HL-60 (cell line): ENCODE measurements around the gene SCN10A.
A peak's percentile ranks its signal among the peaks of the same experiment; 100 is the strongest.

Experiments
- DNase-seq, 2 experiments: peaks; one replicate each; pipeline ENCODE4 v3.0.0-alpha.2; 2010 to 2020; ENCODE audit warnings: low read depth in 1 of 2, low spot score in 1 of 2
- H3K27ac ChIP-seq: fragments of 250-450 bp; sonication (Bioruptor Pico); replicated peaks from 2 replicates; pipeline ENCODE4 v1.5.1; 2020; ENCODE audit warnings: mild to moderate bottlenecking, moderate library complexity
- H3K27me3 ChIP-seq: fragments of 250-450 bp; sonication (Bioruptor Pico); 2 replicates; pipeline ENCODE4 v1.5.1; 2021; ENCODE audit warnings: mild to moderate bottlenecking, moderate library complexity; ENCODE audit not compliant: insufficient read depth, poor library complexity, severe bottlenecking
- H3K4me3 ChIP-seq: replicated peaks from 2 replicates; pipeline ENCODE4 v1.5.1; 2011; ENCODE audit warnings: mild to moderate bottlenecking, control low read depth, low read length; ENCODE audit not compliant: insufficient read depth
- GABPA ChIP-seq: IDR thresholded peaks from 2 replicates; pipeline ENCODE4 v1.6.1; 2012; ENCODE audit warnings: low read depth
- POLR2AphosphoS5 ChIP-seq: IDR thresholded peaks from 2 replicates; pipeline ENCODE4 v1.6.1; 2012; ENCODE audit warnings: low read depth
- SPI1 ChIP-seq: IDR thresholded peaks from 2 replicates; pipeline ENCODE4 v1.6.1; 2012; ENCODE audit warnings: low read depth, mild to moderate bottlenecking, borderline replicate concordance
- TF ChIP-seq, protein P1 (sequence below): IDR thresholded peaks from one replicate; pipeline ENCODE4 v1.5.1; 2011; ENCODE audit warnings: low read length, control low read depth, inconsistent platforms; ENCODE audit not compliant: insufficient read depth
- TF ChIP-seq, protein P2 (sequence below): IDR thresholded peaks from 2 replicates; pipeline ENCODE4 v1.6.1; 2012; ENCODE audit warnings: low read depth; ENCODE audit not compliant: insufficient replicate concordance

Gene SCN10A

DNA sequence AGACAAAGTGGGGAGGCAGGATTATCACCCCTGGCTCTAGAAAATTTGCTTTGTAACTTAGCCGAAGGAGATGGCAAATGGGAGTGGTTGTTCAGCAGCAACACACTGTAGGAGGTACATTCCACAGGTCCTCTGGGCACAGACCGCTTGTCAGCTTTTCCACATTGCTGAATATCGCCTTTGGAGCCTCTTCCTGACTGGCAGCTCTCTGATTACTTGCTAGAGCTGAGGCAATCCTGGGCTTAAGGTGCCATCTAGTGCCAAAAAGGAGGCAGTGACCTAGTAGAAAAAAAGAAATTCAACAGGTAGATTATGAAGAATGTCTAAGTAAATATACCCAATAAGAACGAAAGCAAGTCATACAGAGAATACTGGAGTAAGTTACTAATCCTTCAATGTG is 153.5 kb downstream of the SCN10A start:
- TF ChIP-seq, protein P1, sequence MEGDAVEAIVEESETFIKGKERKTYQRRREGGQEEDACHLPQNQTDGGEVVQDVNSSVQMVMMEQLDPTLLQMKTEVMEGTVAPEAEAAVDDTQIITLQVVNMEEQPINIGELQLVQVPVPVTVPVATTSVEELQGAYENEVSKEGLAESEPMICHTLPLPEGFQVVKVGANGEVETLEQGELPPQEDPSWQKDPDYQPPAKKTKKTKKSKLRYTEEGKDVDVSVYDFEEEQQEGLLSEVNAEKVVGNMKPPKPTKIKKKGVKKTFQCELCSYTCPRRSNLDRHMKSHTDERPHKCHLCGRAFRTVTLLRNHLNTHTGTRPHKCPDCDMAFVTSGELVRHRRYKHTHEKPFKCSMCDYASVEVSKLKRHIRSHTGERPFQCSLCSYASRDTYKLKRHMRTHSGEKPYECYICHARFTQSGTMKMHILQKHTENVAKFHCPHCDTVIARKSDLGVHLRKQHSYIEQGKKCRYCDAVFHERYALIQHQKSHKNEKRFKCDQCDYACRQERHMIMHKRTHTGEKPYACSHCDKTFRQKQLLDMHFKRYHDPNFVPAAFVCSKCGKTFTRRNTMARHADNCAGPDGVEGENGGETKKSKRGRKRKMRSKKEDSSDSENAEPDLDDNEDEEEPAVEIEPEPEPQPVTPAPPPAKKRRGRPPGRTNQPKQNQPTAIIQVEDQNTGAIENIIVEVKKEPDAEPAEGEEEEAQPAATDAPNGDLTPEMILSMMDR: peak; percentile 15
- TF ChIP-seq, protein P2, sequence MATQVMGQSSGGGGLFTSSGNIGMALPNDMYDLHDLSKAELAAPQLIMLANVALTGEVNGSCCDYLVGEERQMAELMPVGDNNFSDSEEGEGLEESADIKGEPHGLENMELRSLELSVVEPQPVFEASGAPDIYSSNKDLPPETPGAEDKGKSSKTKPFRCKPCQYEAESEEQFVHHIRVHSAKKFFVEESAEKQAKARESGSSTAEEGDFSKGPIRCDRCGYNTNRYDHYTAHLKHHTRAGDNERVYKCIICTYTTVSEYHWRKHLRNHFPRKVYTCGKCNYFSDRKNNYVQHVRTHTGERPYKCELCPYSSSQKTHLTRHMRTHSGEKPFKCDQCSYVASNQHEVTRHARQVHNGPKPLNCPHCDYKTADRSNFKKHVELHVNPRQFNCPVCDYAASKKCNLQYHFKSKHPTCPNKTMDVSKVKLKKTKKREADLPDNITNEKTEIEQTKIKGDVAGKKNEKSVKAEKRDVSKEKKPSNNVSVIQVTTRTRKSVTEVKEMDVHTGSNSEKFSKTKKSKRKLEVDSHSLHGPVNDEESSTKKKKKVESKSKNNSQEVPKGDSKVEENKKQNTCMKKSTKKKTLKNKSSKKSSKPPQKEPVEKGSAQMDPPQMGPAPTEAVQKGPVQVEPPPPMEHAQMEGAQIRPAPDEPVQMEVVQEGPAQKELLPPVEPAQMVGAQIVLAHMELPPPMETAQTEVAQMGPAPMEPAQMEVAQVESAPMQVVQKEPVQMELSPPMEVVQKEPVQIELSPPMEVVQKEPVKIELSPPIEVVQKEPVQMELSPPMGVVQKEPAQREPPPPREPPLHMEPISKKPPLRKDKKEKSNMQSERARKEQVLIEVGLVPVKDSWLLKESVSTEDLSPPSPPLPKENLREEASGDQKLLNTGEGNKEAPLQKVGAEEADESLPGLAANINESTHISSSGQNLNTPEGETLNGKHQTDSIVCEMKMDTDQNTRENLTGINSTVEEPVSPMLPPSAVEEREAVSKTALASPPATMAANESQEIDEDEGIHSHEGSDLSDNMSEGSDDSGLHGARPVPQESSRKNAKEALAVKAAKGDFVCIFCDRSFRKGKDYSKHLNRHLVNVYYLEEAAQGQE: no peak
- no peak overlapping the region for H3K4me3 ChIP-seq
- DNase-seq: peak in 1 of 2 experiments; percentile 26

DNA sequence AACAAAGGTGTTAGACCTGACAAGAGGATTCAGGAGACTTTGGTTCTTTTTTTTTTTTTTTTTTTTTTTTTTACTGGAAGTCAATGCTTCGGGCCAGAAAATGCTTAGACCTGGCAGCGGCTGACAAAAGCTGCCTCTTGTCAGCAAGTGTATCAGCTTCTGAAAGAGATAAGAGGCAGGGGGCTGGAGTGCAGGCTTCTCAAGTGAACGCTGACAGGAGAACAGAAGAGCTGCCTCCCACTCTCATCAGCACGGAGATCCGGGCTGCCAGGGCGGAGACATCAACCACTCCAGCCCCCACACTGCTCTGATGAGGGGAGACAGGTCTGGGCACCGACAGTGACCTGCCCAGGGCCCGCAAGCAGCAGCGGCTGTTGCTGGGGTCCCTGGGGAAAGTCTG is 157.2 kb downstream of the SCN10A start:
- Histone ChIP-seq H3K4me3 (no peak overlapping the region), H3K27me3 (peaks cover 2% of the 10 kb centered on the region), H3K27ac (no peak overlapping the region)
- TF ChIP-seq, protein P1: no peak
- TF ChIP-seq POLR2AphosphoS5 (no peak), SPI1 (no peak), GABPA (no peak)
- TF ChIP-seq, protein P2: no peak
- DNase-seq: no peak

More for the DNA sequence above, 153.5 kb downstream of the SCN10A start:
- H3K27ac ChIP-seq: no peak overlapping the region
- peaks cover 2% of the 10 kb centered on the region for H3K27me3 ChIP-seq

DNA sequence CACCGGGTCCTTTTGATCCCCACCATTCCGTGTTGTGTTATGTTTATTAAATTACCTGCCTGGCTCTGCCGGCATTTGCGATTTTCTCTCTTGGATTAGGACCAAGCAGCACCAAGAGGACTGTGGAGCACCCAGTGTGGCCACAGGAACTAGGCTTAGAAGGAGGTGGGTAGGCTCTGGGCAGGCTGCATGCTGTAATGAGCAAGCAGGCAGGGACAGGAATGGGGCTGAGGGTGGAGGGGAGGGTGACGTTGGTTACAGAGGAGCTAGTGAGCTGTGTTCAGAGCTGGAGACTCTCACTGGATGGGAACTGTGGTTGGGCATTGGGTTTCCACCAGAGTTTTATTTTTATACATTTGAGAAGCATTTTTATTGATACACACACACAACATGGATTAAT is 158.6 kb downstream of the SCN10A start:
- H3K27me3 ChIP-seq: peaks cover 2% of the 10 kb centered on the region
- TF ChIP-seq SPI1: no peak
- no peak for TF ChIP-seq GABPA
- TF ChIP-seq, protein P2: no peak
- TF ChIP-seq, protein P1: no peak
- TF ChIP-seq POLR2AphosphoS5: no peak
- no peak overlapping the region for H3K4me3 ChIP-seq
- DNase-seq: no peak
- no peak overlapping the region for H3K27ac ChIP-seq
